HL-60 (cell line): ENCODE results near the gene PIMREG.

ENCODE experiments used
- DNase-seq, 2 experiments: peaks; one replicate each; pipeline ENCODE4 v3.0.0-alpha.2; 2010 to 2020; ENCODE audit warnings: low read depth in 1 of 2, low spot score in 1 of 2
- H3K27ac ChIP-seq: fragments of 250-450 bp; sonication (Bioruptor Pico); replicated peaks from 2 replicates; pipeline ENCODE4 v1.5.1; 2020; ENCODE audit warnings: mild to moderate bottlenecking, moderate library complexity
- H3K27me3 ChIP-seq: fragments of 250-450 bp; sonication (Bioruptor Pico); 2 replicates; pipeline ENCODE4 v1.5.1; 2021; ENCODE audit warnings: mild to moderate bottlenecking, moderate library complexity; ENCODE audit not compliant: insufficient read depth, poor library complexity, severe bottlenecking
- H3K4me3 ChIP-seq: replicated peaks from 2 replicates; pipeline ENCODE4 v1.5.1; 2011; ENCODE audit warnings: mild to moderate bottlenecking, control low read depth, low read length; ENCODE audit not compliant: insufficient read depth
- GABPA ChIP-seq: IDR thresholded peaks from 2 replicates; pipeline ENCODE4 v1.6.1; 2012; ENCODE audit warnings: low read depth
- POLR2AphosphoS5 ChIP-seq: IDR thresholded peaks from 2 replicates; pipeline ENCODE4 v1.6.1; 2012; ENCODE audit warnings: low read depth
- SPI1 ChIP-seq: IDR thresholded peaks from 2 replicates; pipeline ENCODE4 v1.6.1; 2012; ENCODE audit warnings: low read depth, mild to moderate bottlenecking, borderline replicate concordance
- TF ChIP-seq, protein P1 (sequence below): IDR thresholded peaks from one replicate; pipeline ENCODE4 v1.5.1; 2011; ENCODE audit warnings: low read length, control low read depth, inconsistent platforms; ENCODE audit not compliant: insufficient read depth
- TF ChIP-seq, protein P2 (sequence below): IDR thresholded peaks from 2 replicates; pipeline ENCODE4 v1.6.1; 2012; ENCODE audit warnings: low read depth; ENCODE audit not compliant: insufficient replicate concordance

PIMREG gene

DNA sequence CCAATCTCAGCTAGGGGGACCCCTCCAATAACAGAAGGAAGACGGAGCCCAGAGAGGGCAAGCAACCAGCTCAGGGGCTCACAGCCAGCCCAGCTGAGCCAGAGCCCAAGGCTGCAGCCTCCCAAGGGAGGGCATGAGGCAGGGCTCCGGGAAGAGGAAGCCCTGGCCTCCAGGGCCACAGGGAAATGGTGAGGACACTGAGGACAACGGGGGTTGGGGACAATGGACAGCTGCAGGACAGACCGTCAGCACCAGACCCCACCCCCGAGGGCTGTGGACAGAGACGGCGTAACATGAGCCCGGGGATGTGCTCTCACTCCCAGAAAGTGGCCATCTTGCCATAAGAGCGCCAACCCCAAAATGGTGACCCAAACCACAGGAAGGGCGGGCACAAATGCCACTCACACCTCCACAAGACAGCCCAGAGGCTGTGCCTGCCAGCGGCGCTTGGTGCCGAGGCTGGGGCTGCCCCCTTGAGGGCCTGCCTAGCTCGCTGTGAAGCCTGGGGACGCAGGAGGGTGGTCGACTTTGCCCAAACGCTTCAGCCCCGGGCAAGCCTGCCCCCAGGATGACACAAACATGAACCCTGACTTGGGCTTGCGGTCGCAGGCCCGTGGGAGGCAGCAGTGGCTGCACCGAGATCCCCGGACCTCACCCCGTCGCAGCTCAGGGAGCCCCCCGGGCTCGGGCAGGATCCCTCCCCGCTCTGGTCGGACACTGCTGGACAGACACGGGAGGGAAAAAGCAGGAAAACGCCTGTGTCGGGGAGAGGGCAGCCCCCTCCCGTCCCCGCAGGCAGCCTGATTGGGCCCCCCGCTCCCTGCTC is 10.5 kb downstream of the PIMREG start:
- Histone ChIP-seq H3K27me3 (no peaks in the 10 kb centered on the region), H3K27ac (no peak overlapping the region), H3K4me3 (no peak overlapping the region)
- no peak for DNase-seq
- TF ChIP-seq GABPA (no peak), POLR2AphosphoS5 (no peak), SPI1 (no peak)
- TF ChIP-seq, protein P1, sequence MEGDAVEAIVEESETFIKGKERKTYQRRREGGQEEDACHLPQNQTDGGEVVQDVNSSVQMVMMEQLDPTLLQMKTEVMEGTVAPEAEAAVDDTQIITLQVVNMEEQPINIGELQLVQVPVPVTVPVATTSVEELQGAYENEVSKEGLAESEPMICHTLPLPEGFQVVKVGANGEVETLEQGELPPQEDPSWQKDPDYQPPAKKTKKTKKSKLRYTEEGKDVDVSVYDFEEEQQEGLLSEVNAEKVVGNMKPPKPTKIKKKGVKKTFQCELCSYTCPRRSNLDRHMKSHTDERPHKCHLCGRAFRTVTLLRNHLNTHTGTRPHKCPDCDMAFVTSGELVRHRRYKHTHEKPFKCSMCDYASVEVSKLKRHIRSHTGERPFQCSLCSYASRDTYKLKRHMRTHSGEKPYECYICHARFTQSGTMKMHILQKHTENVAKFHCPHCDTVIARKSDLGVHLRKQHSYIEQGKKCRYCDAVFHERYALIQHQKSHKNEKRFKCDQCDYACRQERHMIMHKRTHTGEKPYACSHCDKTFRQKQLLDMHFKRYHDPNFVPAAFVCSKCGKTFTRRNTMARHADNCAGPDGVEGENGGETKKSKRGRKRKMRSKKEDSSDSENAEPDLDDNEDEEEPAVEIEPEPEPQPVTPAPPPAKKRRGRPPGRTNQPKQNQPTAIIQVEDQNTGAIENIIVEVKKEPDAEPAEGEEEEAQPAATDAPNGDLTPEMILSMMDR: no peak
- TF ChIP-seq, protein P2, sequence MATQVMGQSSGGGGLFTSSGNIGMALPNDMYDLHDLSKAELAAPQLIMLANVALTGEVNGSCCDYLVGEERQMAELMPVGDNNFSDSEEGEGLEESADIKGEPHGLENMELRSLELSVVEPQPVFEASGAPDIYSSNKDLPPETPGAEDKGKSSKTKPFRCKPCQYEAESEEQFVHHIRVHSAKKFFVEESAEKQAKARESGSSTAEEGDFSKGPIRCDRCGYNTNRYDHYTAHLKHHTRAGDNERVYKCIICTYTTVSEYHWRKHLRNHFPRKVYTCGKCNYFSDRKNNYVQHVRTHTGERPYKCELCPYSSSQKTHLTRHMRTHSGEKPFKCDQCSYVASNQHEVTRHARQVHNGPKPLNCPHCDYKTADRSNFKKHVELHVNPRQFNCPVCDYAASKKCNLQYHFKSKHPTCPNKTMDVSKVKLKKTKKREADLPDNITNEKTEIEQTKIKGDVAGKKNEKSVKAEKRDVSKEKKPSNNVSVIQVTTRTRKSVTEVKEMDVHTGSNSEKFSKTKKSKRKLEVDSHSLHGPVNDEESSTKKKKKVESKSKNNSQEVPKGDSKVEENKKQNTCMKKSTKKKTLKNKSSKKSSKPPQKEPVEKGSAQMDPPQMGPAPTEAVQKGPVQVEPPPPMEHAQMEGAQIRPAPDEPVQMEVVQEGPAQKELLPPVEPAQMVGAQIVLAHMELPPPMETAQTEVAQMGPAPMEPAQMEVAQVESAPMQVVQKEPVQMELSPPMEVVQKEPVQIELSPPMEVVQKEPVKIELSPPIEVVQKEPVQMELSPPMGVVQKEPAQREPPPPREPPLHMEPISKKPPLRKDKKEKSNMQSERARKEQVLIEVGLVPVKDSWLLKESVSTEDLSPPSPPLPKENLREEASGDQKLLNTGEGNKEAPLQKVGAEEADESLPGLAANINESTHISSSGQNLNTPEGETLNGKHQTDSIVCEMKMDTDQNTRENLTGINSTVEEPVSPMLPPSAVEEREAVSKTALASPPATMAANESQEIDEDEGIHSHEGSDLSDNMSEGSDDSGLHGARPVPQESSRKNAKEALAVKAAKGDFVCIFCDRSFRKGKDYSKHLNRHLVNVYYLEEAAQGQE: no peak

DNA sequence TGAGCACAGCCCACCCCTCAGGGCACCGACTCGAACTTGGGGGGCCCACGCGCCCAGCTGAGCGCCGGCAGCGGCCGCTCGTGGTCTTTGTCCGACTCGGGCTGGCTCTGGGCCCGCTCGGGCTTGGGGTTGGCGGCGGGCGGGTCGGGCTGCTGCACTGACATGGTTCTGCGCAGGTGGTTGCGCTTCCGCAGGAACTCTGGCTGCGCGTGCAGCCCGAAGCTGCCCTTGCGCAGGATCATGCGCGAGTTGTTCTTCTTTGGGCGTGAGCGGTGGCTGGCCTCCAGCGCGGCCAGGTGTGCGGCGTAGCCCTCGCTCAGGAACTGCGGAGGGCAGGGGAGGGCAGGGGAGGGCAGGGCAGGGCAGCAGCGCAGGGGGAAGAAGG is 11.1 kb downstream of the PIMREG start:
- no peak overlapping the region for H3K27ac ChIP-seq

DNA sequence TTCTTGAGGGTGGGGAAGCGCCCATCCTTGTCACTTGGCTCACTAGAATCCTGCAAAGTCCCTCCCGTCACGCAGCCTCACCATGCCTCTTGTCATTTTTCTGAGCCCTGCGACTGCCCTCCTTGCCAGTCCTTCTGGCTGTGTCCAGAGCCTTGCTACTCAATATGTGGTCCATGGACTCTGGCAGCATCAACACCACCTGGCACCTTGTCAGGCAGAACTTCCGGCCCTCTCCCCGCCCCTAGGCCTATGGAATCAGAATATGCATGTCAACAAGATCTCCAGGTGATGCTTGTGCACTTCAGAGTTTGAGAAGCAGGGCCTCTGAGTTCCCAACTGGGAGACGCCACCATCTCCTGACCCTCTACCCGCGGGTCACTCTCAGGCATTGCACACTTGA is 12.1 kb downstream of the PIMREG start:
- no peak overlapping the region for H3K27ac ChIP-seq
- TF ChIP-seq SPI1: no peak
- no peak for TF ChIP-seq POLR2AphosphoS5
- TF ChIP-seq, protein P2: no peak
- TF ChIP-seq GABPA: no peak
- TF ChIP-seq, protein P1: no peak

More for the DNA sequence above, 11.1 kb downstream of the PIMREG start:
- Histone ChIP-seq H3K4me3 (no peak overlapping the region), H3K27me3 (no peaks in the 10 kb centered on the region)
- TF ChIP-seq, protein P1: no peak
- DNase-seq: no peak

More for the DNA sequence above, 12.1 kb downstream of the PIMREG start:
- DNase-seq: no peak
- Histone ChIP-seq H3K4me3 (no peak overlapping the region), H3K27me3 (no peaks in the 10 kb centered on the region)
